SK-N-SH (cell line): ENCODE results near the gene FHL2. TPM values are rescaled to one million over a fixed set of nuclear protein-coding genes. Genes with fewer than 3 reads are reported as not detected.

Experiments
- CTCF ChIA-PET: fragments of 300-600, 350-600 bp; formaldehyde crosslinking; extraction: SDS; loops from one replicate; lab custom pipeline; 2021; lab: Yijun Ruan, JAX
- POLR2A ChIA-PET: fragments of 350-600 bp; sonication (Branson Sonifier 250); formaldehyde crosslinking; extraction: SDS; loops from one replicate; lab custom pipeline; 2020; ENCODE audit warnings: antibody characterized with exemption, inconsistent platforms; lab: Yijun Ruan, JAX
- DNase-seq: peaks from one replicate; pipeline ENCODE4 v3.0.0; 2012
- H2AFZ ChIP-seq: fragments of 200-600 bp; sonication (generic); 2 replicates; pipeline ENCODE4 v1.8.1; 2016; ENCODE audit warnings: antibody characterized with exemption, mild to moderate bottlenecking, low read depth
- H3F3A ChIP-seq: fragments of 200-600 bp; sonication (generic); replicated peaks from 2 replicates; pipeline ENCODE3; 2016; ENCODE audit warnings: antibody characterized with exemption, mild to moderate bottlenecking; ENCODE audit not compliant: insufficient read depth
- H3K27ac ChIP-seq, 2 experiments: fragments of 200-500 bp in 1 of 2; fragments of 200-600 bp in 1 of 2; sonication (Bioruptor generic) in 1 of 2; sonication (generic), shearing (Covaris generic) in 1 of 2; 2 replicates each; pipeline versions ENCODE4 v1.5.1 to v1.6.1; 2014 to 2016; ENCODE audit warnings: low read depth in 2 of 2, inconsistent platforms in 1 of 2, low read length in 1 of 2, mild to moderate bottlenecking in 1 of 2, mixed read lengths in 1 of 2
- H3K27me3 ChIP-seq: fragments of 200-600 bp; sonication (generic), shearing (Covaris generic); 2 replicates; pipeline ENCODE4 v1.6.1; 2016; ENCODE audit warnings: mixed run types; ENCODE audit not compliant: insufficient read depth
- H3K36me3 ChIP-seq, 2 experiments: fragments of 200-500 bp in 1 of 2; fragments of 200-600 bp in 1 of 2; sonication (Bioruptor generic) in 1 of 2; sonication (generic) in 1 of 2; replicated peaks in 1 of 2; 2 replicates each; pipeline versions ENCODE3 to v1.5.1; 2014 to 2016; ENCODE audit warnings: low read length in 1 of 2, mild to moderate bottlenecking in 1 of 2; ENCODE audit not compliant: insufficient read depth in 2 of 2, control insufficient read depth in 1 of 2
- H3K4me1 ChIP-seq, 2 experiments: fragments of 200-500 bp in 1 of 2; fragments of 200-600 bp in 1 of 2; sonication (Bioruptor generic) in 1 of 2; sonication (generic), shearing (Covaris generic) in 1 of 2; 2 replicates each; pipeline versions ENCODE4 v1.5.1 to v1.6.1; 2014 to 2016; ENCODE audit warnings: low read depth in 1 of 2, low read length in 1 of 2, mixed run types in 1 of 2; ENCODE audit not compliant: insufficient read depth in 2 of 2, control insufficient read depth in 1 of 2
- H3K4me2 ChIP-seq: fragments of 200-600 bp; sonication (generic), shearing (Covaris generic); 2 replicates; pipeline ENCODE4 v1.6.1; 2017; ENCODE audit warnings: mixed run types
- H3K4me3 ChIP-seq, 2 experiments: fragments of 200-500 bp in 1 of 2; fragments of 200-600 bp in 1 of 2; sonication (Bioruptor generic) in 1 of 2; sonication (generic), shearing (Covaris generic) in 1 of 2; 2 replicates each; pipeline versions ENCODE4 v1.5.1 to v1.8.1; 2014 to 2016; ENCODE audit warnings: low read depth in 2 of 2, inconsistent platforms in 1 of 2, low read length in 1 of 2, mild to moderate bottlenecking in 1 of 2, mixed read lengths in 1 of 2, moderate library complexity in 1 of 2
- H3K79me2 ChIP-seq: fragments of 200-600 bp; sonication (generic); 2 replicates; pipeline ENCODE4 v1.8.1; 2017; ENCODE audit warnings: mild to moderate bottlenecking; ENCODE audit not compliant: insufficient read depth
- H3K9ac ChIP-seq: fragments of 200-600 bp; sonication (generic); 2 replicates; pipeline ENCODE4 v1.6.1; 2017; ENCODE audit warnings: mixed run types
- H3K9me2 ChIP-seq: fragments of 200-600 bp; sonication (generic); 2 replicates; pipeline ENCODE4 v1.6.1; 2017; ENCODE audit warnings: mixed run types
- H3K9me3 ChIP-seq: fragments of 200-600 bp; sonication (generic); 2 replicates; pipeline ENCODE4 v1.6.1; 2017; ENCODE audit warnings: mixed run types, mild to moderate bottlenecking, moderate library complexity
- H4K20me1 ChIP-seq: fragments of 200-600 bp; sonication (generic); 2 replicates; pipeline ENCODE4 v1.6.1; 2017; ENCODE audit warnings: mild to moderate bottlenecking, mixed run types; ENCODE audit not compliant: insufficient read depth
- CTCF ChIP-seq: fragments of 200-600 bp; sonication (generic); IDR thresholded peaks from 2 replicates; pipeline ENCODE4 v1.6.1; 2017; ENCODE audit warnings: antibody characterized with exemption, mild to moderate bottlenecking, moderate library complexity
- NFIC ChIP-seq: IDR thresholded peaks from 2 replicates; pipeline ENCODE4 v1.4.0; 2012; ENCODE audit warnings: borderline replicate concordance
- RFX5 ChIP-seq: IDR thresholded peaks from 2 replicates; pipeline ENCODE4 v1.6.1; 2012; ENCODE audit warnings: mild to moderate bottlenecking, improper control_type of control experiment, low read length
- RXRA ChIP-seq: IDR thresholded peaks from 2 replicates; pipeline ENCODE4 v1.4.0; 2012; ENCODE audit warnings: low read depth, mild to moderate bottlenecking, borderline replicate concordance
- SIN3A ChIP-seq: IDR thresholded peaks from 2 replicates; pipeline ENCODE4 v1.6.1; 2012; ENCODE audit warnings: low read depth, mild to moderate bottlenecking, low read length, moderate library complexity, borderline replicate concordance
- SMC3 ChIP-seq: IDR thresholded peaks from 2 replicates; pipeline ENCODE4 v1.6.1; 2012; ENCODE audit warnings: low read depth, low read length, improper control_type of control experiment
- YY1 ChIP-seq: IDR thresholded peaks from 2 replicates; pipeline ENCODE4 v1.4.0; 2012; ENCODE audit warnings: low read depth, mild to moderate bottlenecking
- WGBS: methylation state at CpG from one replicate; pipeline ENCODE4 v1.1.6; 2017; ENCODE audit warnings: low lambda C conversion rate; 5-methylcytosine and 5-hydroxymethylcytosine counted together
- polyA plus RNA-seq, 3 experiments: library from polyadenylated mRNA; depleted of rRNA; stranded (reverse); fragments of >200 nt; gene quantifications; 2 replicates each; pipeline ENCODE4 v1.2.3, GENCODE V29; 2012

Gene FHL2
- polyA plus RNA-seq, 1 of the 3 experiments (the other 2 are of a cell fraction) = 31.7 TPM

GRCh38 chr2:105335469-105335868, 63.4 kb downstream of the FHL2 start:
- POLR2A ChIA-PET = no interaction called here

GRCh38 chr2:105334211-105334610, 64.6 kb downstream of the FHL2 start:
- Histone ChIP-seq H3K27ac (no peak overlapping the region), H3K4me2 (no peak overlapping the region), H3K27me3 (no peaks in the 10 kb centered on the region), H3F3A (peaks cover 4% of the 10 kb centered on the region), H3K9ac (no peak overlapping the region), H3K79me2 (peaks cover 33% of the 10 kb centered on the region), H3K4me1 (peaks cover 6 to 17% of the 10 kb centered on the region in 2 experiments), H3K9me3 (no peaks in the 10 kb centered on the region), H3K4me3 (no peak overlapping the region), H3K36me3 (peaks cover 0 to 7% of the 10 kb centered on the region in 2 experiments), H3K9me2 (no peaks in the 10 kb centered on the region), H2AFZ (no peak overlapping the region), H4K20me1 (no peaks in the 10 kb centered on the region)
- DNase-seq = no peak
- ChIA-PET POLR2A (no interaction called here), CTCF (no interaction called here)
- TF ChIP-seq CTCF (no peak), YY1 (no peak)
- 89% methylated on average over 4 of the region's 4 CpGs for WGBS

More at GRCh38 chr2:105335469-105335868, 63.4 kb downstream of the FHL2 start:
- Histone ChIP-seq H3K4me2 (no peak overlapping the region), H3K4me1 (peaks cover 8 to 13% of the 10 kb centered on the region in 2 experiments; a peak in 3 of 4 replicates), H3K36me3 (peaks cover 6 to 19% of the 10 kb centered on the region in 2 experiments), H3F3A (peaks cover 4% of the 10 kb centered on the region), H3K9me3 (no peaks in the 10 kb centered on the region), H3K27me3 (no peaks in the 10 kb centered on the region), H3K9ac (no peak overlapping the region), H4K20me1 (no peaks in the 10 kb centered on the region), H3K27ac (no peak overlapping the region), H3K9me2 (no peaks in the 10 kb centered on the region), H3K4me3 (no peak overlapping the region), H2AFZ (no peak overlapping the region), H3K79me2 (peaks cover 38% of the 10 kb centered on the region)
- DNase-seq = no peak
- 95% methylated on average over 2 of the region's 2 CpGs for WGBS
- TF ChIP-seq SMC3 (no peak), RXRA (no peak), SIN3A (no peak), NFIC (no peak), YY1 (no peak)
- CTCF ChIA-PET = interaction anchor here (0.9 to 1.2 kb wide), 3 partner anchors 15 to 100 kb away, joined by 3 to 5 read pairs (median 3); no protein-coding TSS in a partner anchor

- ChIA-PET POLR2A (interaction anchor here (0.6 kb wide), 1 partner anchor 475 kb away, joined by 5 read pairs; no protein-coding TSS in a partner anchor), CTCF (interaction anchor here (1.3 kb wide), 1 partner anchor 36 kb away, joined by 3 read pairs; no protein-coding TSS in a partner anchor)
- Histone ChIP-seq H3K9ac (no peak overlapping the region), H3K27ac (peak overlapping the region in 1 of 2 experiments; percentile 6; a peak in 1 of 4 replicates), H3K4me2 (no peak overlapping the region), H3F3A (peaks cover 4% of the 10 kb centered on the region), H3K27me3 (no peaks in the 10 kb centered on the region), H3K4me3 (no peak overlapping the region), H2AFZ (peak overlapping the region; percentile 72; the same call in 1 of the 2 replicates), H3K4me1 (peaks cover 0 to 15% of the 10 kb centered on the region in 2 experiments; a peak in 3 of 4 replicates), H3K9me3 (no peaks in the 10 kb centered on the region), H3K79me2 (peaks cover 35% of the 10 kb centered on the region), H3K9me2 (no peaks in the 10 kb centered on the region), H3K36me3 (peaks cover 0 to 6% of the 10 kb centered on the region in 2 experiments), H4K20me1 (no peaks in the 10 kb centered on the region)
- DNase-seq = no peak
- 98% methylated on average over 3 of the region's 4 CpGs for WGBS
- TF ChIP-seq RFX5 = no peak
Measured at GRCh38 chr2:105330681-105331375, 68.0 kb downstream of the FHL2 start.
